M059J (cell line): ENCODE data around the gene RBMS1. TPM values are rescaled to one million over a fixed set of nuclear protein-coding genes. Genes with fewer than 3 reads are reported as not detected.
"Not testable (repeated sequence)": the region's sequence is repeated elsewhere in the genome, so short reads cannot be mapped to it uniquely, and the experiment has no call there.

Experiments
- DNase-seq: peaks from one replicate; pipeline ENCODE4 v3.0.0-alpha.2; 2012; ENCODE audit warnings: low read depth
- total RNA-seq: library from RNA; depleted of rRNA; stranded (reverse); fragments of >200 nt; shearing (Covaris generic); gene quantifications from 2 replicates; pipeline ENCODE4 v1.2.3, GENCODE V29; 2014

RBMS1 gene
- total RNA-seq, 1 experiment from 2014 or later: 52.9 TPM

- no peak for DNase-seq
Observed at GRCh38 chr2:160471950-160472349, 21.7 kb downstream of the RBMS1 start.

GRCh38 chr2:160469621-160470204 lies 23.9 kb downstream of the RBMS1 start:
- DNase-seq: no peak

GRCh38 chr2:160469164-160469563 lies 24.4 kb downstream of the RBMS1 start:
- DNase-seq: no peak

- no peak for DNase-seq
Observed at GRCh38 chr2:160467086-160467485, 26.5 kb downstream of the RBMS1 start.

- no peak for DNase-seq
Observed at GRCh38 chr2:160465406-160465805, 28.2 kb downstream of the RBMS1 start.

- peak; percentile 12 for DNase-seq
Observed at GRCh38 chr2:160465002-160465401, 28.6 kb downstream of the RBMS1 start.

GRCh38 chr2:160464017-160464416 lies 29.6 kb downstream of the RBMS1 start:
- DNase-seq: no peak

GRCh38 chr2:160463245-160463644 lies 30.4 kb downstream of the RBMS1 start:
- no peak for DNase-seq

- DNase-seq: no peak
Observed at GRCh38 chr2:160460333-160460731, 33.3 kb downstream of the RBMS1 start.

- no peak for DNase-seq
Observed at GRCh38 chr2:160459538-160460332, 33.9 kb downstream of the RBMS1 start.

GRCh38 chr2:160458718-160459453 lies 34.7 kb downstream of the RBMS1 start:
- DNase-seq: no peak

GRCh38 chr2:160457588-160457987 lies 36.0 kb downstream of the RBMS1 start:
- no peak for DNase-seq

GRCh38 chr2:160454070-160454797 lies 39.4 kb downstream of the RBMS1 start:
- no peak for DNase-seq

- DNase-seq: no peak
Observed at GRCh38 chr2:160453111-160453820, 40.3 kb downstream of the RBMS1 start.

GRCh38 chr2:160450486-160450885 lies 43.1 kb downstream of the RBMS1 start:
- DNase-seq: no peak

- DNase-seq: not testable (repeated sequence)
Observed at GRCh38 chr2:160448821-160449220, 44.8 kb downstream of the RBMS1 start.

- DNase-seq: no peak
Observed at GRCh38 chr2:160445673-160446072, 47.9 kb downstream of the RBMS1 start.

- no peak for DNase-seq
Observed at GRCh38 chr2:160442603-160443002, 51.0 kb downstream of the RBMS1 start.

GRCh38 chr2:160440888-160441287 lies 52.7 kb downstream of the RBMS1 start:
- DNase-seq: peak; percentile 32

GRCh38 chr2:160439038-160439437 lies 54.6 kb downstream of the RBMS1 start:
- not testable (repeated sequence) for DNase-seq

- DNase-seq: no peak
Observed at GRCh38 chr2:160437273-160437672, 56.3 kb downstream of the RBMS1 start.
